WTC11 (cell line): ENCODE results near the gene SNCAIP. TPM values are rescaled to one million over a fixed set of nuclear protein-coding genes. Genes with fewer than 3 reads are reported as not detected.

Source experiments
- ATAC-seq: fragments of 200-7000 bp; cut with Tn5 transposase; 2 replicates; pipeline ENCODE4 v1.10.0; 2021; ENCODE audit warnings: mild to moderate bottlenecking, moderate library complexity
- CTCF ChIA-PET: fragments of 300-600 bp; sonication (Branson Sonifier 250); formaldehyde crosslinking; loops from one replicate; lab custom pipeline; 2021; ENCODE audit warnings: antibody characterized with exemption; lab: Charles Lee
- POLR2A ChIA-PET: fragments of 350-600 bp; sonication (Branson Sonifier 250); formaldehyde crosslinking; loops from one replicate; lab custom pipeline; 2021; ENCODE audit warnings: antibody characterized with exemption; lab: Charles Lee
- DNase-seq: peaks from one replicate; pipeline ENCODE4 v3.0.0; 2021; ENCODE audit warnings: low spot score
- H3K27ac Mint-ChIP-seq: 2 replicates; pipeline ENCODE4 v1.8.0; 2021; ENCODE audit warnings: mixed read lengths
- H3K27me3 Mint-ChIP-seq: 2 replicates; pipeline ENCODE4 v1.8.0; 2021; ENCODE audit warnings: low read depth, mild to moderate bottlenecking, moderate library complexity, mixed read lengths
- H3K36me3 Mint-ChIP-seq: 2 replicates; pipeline ENCODE4 v1.8.0; 2021; ENCODE audit warnings: mixed read lengths
- H3K4me1 Mint-ChIP-seq: 2 replicates; pipeline ENCODE4 v1.8.0; 2022; ENCODE audit warnings: mixed read lengths
- H3K4me3 Mint-ChIP-seq: 2 replicates; pipeline ENCODE4 v1.8.0; 2021; ENCODE audit warnings: mild to moderate bottlenecking, moderate library complexity, mixed read lengths
- H3K9me3 Mint-ChIP-seq: 2 replicates; pipeline ENCODE4 v1.8.0; 2021; ENCODE audit warnings: mixed read lengths
- ARID4B ChIP-seq: sonication (generic); formaldehyde crosslinking; IDR thresholded peaks from 2 replicates; pipeline ENCODE4 v1.8.0; 2023; ENCODE audit warnings: missing genetic modification reagents, mild to moderate bottlenecking, borderline replicate concordance
- ATF3 ChIP-seq: sonication (generic); formaldehyde crosslinking; conservative IDR thresholded peaks from 2 replicates; pipeline ENCODE4 v1.8.1; 2022; ENCODE audit warnings: mild to moderate bottlenecking, missing genetic modification reagents
- CBFB ChIP-seq: sonication (generic); formaldehyde crosslinking; IDR thresholded peaks from 2 replicates; pipeline ENCODE4 v1.8.1; 2022; ENCODE audit warnings: mild to moderate bottlenecking, low read depth, missing genetic modification reagents
- CDX4 ChIP-seq: fragments of 250-450 bp; sonication (Bioruptor Pico); IDR thresholded peaks from 2 replicates; pipeline ENCODE4 v1.9.0; 2021; ENCODE audit warnings: moderate library complexity, mild to moderate bottlenecking, inconsistent platforms, borderline replicate concordance
- CREB1 ChIP-seq: sonication (generic); formaldehyde crosslinking; IDR thresholded peaks from 2 replicates; pipeline ENCODE4 v1.8.0; 2023; ENCODE audit warnings: mild to moderate bottlenecking, missing genetic modification reagents
- CREM ChIP-seq: sonication (generic); formaldehyde crosslinking; IDR thresholded peaks from 2 replicates; pipeline ENCODE4 v1.8.1; 2022; ENCODE audit warnings: mild to moderate bottlenecking, missing genetic modification reagents, moderate library complexity
- E2F5 ChIP-seq: sonication (generic); formaldehyde crosslinking; IDR thresholded peaks from 2 replicates; pipeline ENCODE4 v1.8.1; 2022; ENCODE audit warnings: mild to moderate bottlenecking, moderate library complexity, missing genetic modification reagents
- EMX1 ChIP-seq: fragments of 250-450 bp; sonication (Bioruptor Pico); IDR thresholded peaks from 2 replicates; pipeline ENCODE4 v1.8.0; 2021; ENCODE audit warnings: mild to moderate bottlenecking
- FOXP4 ChIP-seq: sonication (generic); formaldehyde crosslinking; IDR thresholded peaks from 2 replicates; pipeline ENCODE4 v1.8.0; 2022; ENCODE audit warnings: mild to moderate bottlenecking, missing genetic modification reagents
- MAX ChIP-seq: sonication (generic); formaldehyde crosslinking; IDR thresholded peaks from 2 replicates; pipeline ENCODE4 v1.8.0; 2022; ENCODE audit warnings: mild to moderate bottlenecking, missing genetic modification reagents
- MYBL2 ChIP-seq: sonication (generic); formaldehyde crosslinking; IDR thresholded peaks from 2 replicates; pipeline ENCODE4 v1.8.1; 2023; ENCODE audit warnings: mild to moderate bottlenecking, moderate library complexity, missing genetic modification reagents
- NR3C1 ChIP-seq: sonication (generic); formaldehyde crosslinking; conservative IDR thresholded peaks from 2 replicates; pipeline ENCODE4 v1.8.1; 2023; ENCODE audit warnings: low read depth, mild to moderate bottlenecking, missing genetic modification reagents
- RORB ChIP-seq: fragments of 250-450 bp; sonication (Bioruptor Pico); IDR thresholded peaks from 2 replicates; pipeline ENCODE4 v1.9.0; 2021; ENCODE audit warnings: mild to moderate bottlenecking
- STAT6 ChIP-seq: sonication (generic); formaldehyde crosslinking; conservative IDR thresholded peaks from 2 replicates; pipeline ENCODE4 v1.8.1; 2023; ENCODE audit warnings: mild to moderate bottlenecking, low read depth, missing genetic modification reagents, moderate library complexity
- USF2 ChIP-seq: sonication (generic); formaldehyde crosslinking; IDR thresholded peaks from 2 replicates; pipeline ENCODE4 v1.8.1; 2023; ENCODE audit warnings: mild to moderate bottlenecking, missing genetic modification reagents, moderate library complexity
- ZNF425 ChIP-seq: fragments of 250-450 bp; sonication (Bioruptor Pico); conservative IDR thresholded peaks from 2 replicates; pipeline ENCODE4 v1.9.0; 2021; ENCODE audit warnings: mild to moderate bottlenecking
- total RNA-seq: library from RNA; stranded (reverse); gene quantifications from 3 replicates; pipeline ENCODE4 v1.2.3, GENCODE V29; 2021

SNCAIP gene
- total RNA-seq, 1 experiment from 2014 or later = 10.0 TPM

- TF ChIP-seq E2F5 = no peak
These were observed 135.8 kb downstream of the SNCAIP start (continued) for GRCh38 chr5:122447879-122448278.

GRCh38 chr5:122454541-122454940 lies 142.5 kb downstream of the SNCAIP start:
- Mint-ChIP-seq H3K4me1 (peaks cover 14% of the 10 kb centered on the region), H3K36me3 (0 out of 2 replicates have a peak, but pooled peaks cover 6% of the 10 kb centered on the region), H3K27ac (no peak overlapping the region), H3K4me3 (no peak overlapping the region), H3K27me3 (no peaks in the 10 kb centered on the region), H3K9me3 (no peaks in the 10 kb centered on the region)
- no peak for TF ChIP-seq MAX (CRISPR knock-in tag)
- TF ChIP-seq RORB (CRISPR knock-in tag) = no peak
- no peak for TF ChIP-seq ARID4B (CRISPR knock-in tag)
- no peak for TF ChIP-seq FOXP4 (CRISPR knock-in tag)
- no peak for TF ChIP-seq CBFB (CRISPR knock-in tag)
- no peak for TF ChIP-seq CREM
- TF ChIP-seq CDX4 (CRISPR knock-in tag) = no peak
- no peak for TF ChIP-seq EMX1 (CRISPR knock-in tag)
- TF ChIP-seq STAT6 (CRISPR knock-in tag) = no peak
- no peak for TF ChIP-seq ZNF425 (CRISPR knock-in tag)
- no peak for TF ChIP-seq E2F5
- no peak for TF ChIP-seq USF2 (CRISPR knock-in tag)
- no peak for TF ChIP-seq ATF3 (CRISPR knock-in tag)
- no peak for TF ChIP-seq NR3C1
- no peak for TF ChIP-seq MYBL2 (CRISPR knock-in tag)
- no peak for TF ChIP-seq CREB1 (CRISPR knock-in tag)
- no peak for DNase-seq
- ChIA-PET CTCF (interaction anchor here (1.3 kb wide), 1 partner anchor 34 kb away, joined by 3 read pairs; no protein-coding TSS in a partner anchor), POLR2A (no interaction called here)
- no peak for ATAC-seq
